HFFc6 (cell line): ENCODE measurements around the gene FUT7. TPM values are rescaled to one million over a fixed set of nuclear protein-coding genes. Genes with fewer than 3 reads are reported as not detected.
A peak's percentile ranks its signal among the peaks of the same experiment; 100 is the strongest.

ENCODE experiments used
- DNase-seq: peaks from one replicate; pipeline ENCODE4 v3.0.0-alpha.2; 2018
- H3K27ac Mint-ChIP-seq: 2 replicates; pipeline ENCODE4 v1.8.0; 2020; ENCODE audit warnings: mild to moderate bottlenecking, mixed read lengths
- H3K27me3 Mint-ChIP-seq: 2 replicates; pipeline ENCODE4 v1.8.0; 2021; ENCODE audit warnings: mild to moderate bottlenecking, moderate library complexity, mixed read lengths; ENCODE audit not compliant: insufficient read depth
- H3K36me3 Mint-ChIP-seq: 2 replicates; pipeline ENCODE4 v1.8.0; 2021; ENCODE audit warnings: low read depth, mixed read lengths
- H3K4me1 Mint-ChIP-seq: 2 replicates; pipeline ENCODE4 v1.8.0; 2020; ENCODE audit warnings: low read depth, mixed read lengths
- H3K4me3 Mint-ChIP-seq: 2 replicates; pipeline ENCODE4 v1.8.0; 2020; ENCODE audit warnings: mild to moderate bottlenecking, moderate library complexity, mixed read lengths
- H3K9me3 Mint-ChIP-seq: 2 replicates; pipeline ENCODE4 v1.8.0; 2020; ENCODE audit warnings: mild to moderate bottlenecking, mixed read lengths
- total RNA-seq, 6 experiments: library from RNA; stranded (reverse); fragmentation: NEBNext Ultra II Directional; extraction: Animal tissue kit (Norgen Biotek cat#: 25700); gene quantifications; 2 replicates in 1 of 6; 3 replicates in 5 of 6; pipeline ENCODE4 v1.2.3, GENCODE V29; 2021
- TF ChIP-seq, protein P1 (sequence below): fragments of 200-600 bp; sonication (generic); IDR thresholded peaks from 2 replicates; pipeline ENCODE4 v1.5.0; 2021; ENCODE audit warnings: antibody characterized with exemption, mild to moderate bottlenecking

Gene FUT7
- total RNA-seq, 6 experiments from 2014 or later = not detected

DNA sequence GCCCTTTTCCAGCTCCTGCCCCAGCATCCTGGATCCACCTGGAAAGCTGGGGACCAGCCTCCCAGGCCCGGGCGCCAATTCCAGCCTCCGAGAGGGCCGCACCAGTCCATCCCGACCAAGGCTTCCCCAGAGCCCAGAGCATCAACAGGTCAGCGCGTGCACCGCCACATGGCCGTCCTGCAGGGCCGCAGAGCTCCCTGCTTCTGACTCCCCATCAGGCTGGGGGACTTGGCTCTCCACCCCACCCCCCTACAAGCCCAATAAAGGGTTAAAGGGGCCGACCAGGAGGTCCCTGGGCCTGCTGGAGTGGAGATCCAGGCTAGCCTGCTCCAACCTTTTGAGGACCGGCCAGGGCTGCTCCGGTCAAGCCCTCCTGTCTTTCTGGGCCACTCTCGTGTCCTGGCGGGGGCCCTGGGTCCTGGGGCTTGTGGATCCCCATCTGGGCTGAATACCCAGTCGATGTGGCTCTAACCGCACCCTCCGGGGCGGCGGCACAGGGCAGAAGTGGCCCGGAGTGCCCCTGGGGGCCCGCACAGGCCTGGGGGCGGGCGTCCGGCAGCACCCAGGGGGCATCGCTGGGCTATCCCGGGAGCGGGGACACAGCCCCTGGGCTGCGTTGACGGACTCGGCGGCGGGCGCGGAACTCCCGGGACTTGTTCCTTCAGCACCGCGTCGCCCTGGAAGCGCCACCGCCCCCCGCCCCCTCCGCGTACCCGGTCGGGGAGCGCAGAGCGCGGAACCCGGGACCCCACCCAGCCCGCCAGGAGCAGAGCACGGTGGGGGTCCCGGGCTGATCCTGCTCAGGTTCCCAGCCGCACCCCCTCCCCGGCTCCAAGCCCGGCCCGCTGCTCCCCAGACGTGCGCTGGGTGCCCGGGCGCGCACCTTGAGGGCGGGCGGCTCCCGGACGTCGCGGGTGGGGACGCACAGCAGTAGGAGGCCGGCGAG, 21.4 kb upstream of the FUT7 start:
- Mint-ChIP-seq H3K27ac (no peak overlapping the region), H3K27me3 (peaks cover 17% of the 10 kb centered on the region), H3K36me3 (no peaks in the 10 kb centered on the region), H3K4me1 (peaks cover 6% of the 10 kb centered on the region), H3K4me3 (no peak overlapping the region), H3K9me3 (no peaks in the 10 kb centered on the region)
- TF ChIP-seq, protein P1, sequence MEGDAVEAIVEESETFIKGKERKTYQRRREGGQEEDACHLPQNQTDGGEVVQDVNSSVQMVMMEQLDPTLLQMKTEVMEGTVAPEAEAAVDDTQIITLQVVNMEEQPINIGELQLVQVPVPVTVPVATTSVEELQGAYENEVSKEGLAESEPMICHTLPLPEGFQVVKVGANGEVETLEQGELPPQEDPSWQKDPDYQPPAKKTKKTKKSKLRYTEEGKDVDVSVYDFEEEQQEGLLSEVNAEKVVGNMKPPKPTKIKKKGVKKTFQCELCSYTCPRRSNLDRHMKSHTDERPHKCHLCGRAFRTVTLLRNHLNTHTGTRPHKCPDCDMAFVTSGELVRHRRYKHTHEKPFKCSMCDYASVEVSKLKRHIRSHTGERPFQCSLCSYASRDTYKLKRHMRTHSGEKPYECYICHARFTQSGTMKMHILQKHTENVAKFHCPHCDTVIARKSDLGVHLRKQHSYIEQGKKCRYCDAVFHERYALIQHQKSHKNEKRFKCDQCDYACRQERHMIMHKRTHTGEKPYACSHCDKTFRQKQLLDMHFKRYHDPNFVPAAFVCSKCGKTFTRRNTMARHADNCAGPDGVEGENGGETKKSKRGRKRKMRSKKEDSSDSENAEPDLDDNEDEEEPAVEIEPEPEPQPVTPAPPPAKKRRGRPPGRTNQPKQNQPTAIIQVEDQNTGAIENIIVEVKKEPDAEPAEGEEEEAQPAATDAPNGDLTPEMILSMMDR = no peak
- no peak for DNase-seq

DNA sequence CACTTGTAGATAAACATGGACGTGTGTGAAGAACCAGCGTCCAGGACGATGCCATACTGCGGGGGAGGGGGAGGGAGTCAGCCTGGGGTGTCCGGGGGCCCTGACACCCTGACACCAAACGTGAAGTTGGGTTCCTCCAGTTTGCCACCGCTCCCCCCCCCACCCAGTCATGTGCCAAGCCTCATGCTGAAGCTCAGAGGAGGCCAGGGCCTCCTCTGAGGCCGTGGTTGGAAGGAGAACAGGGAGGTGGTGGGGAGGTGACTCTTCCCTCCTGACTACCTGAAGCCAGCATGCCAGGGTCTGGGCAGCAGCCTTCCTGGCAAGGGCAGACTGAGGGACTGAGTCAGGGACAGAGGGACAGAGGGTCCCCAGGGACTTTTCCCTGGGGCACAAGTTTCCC, 20.4 kb upstream of the FUT7 start:
- Mint-ChIP-seq H3K27ac (no peak overlapping the region), H3K27me3 (peaks cover 15% of the 10 kb centered on the region), H3K4me1 (peaks cover 6% of the 10 kb centered on the region), H3K9me3 (no peaks in the 10 kb centered on the region), H3K36me3 (no peaks in the 10 kb centered on the region), H3K4me3 (no peak overlapping the region)
- TF ChIP-seq, protein P1 = no peak
- DNase-seq = no peak

DNA sequence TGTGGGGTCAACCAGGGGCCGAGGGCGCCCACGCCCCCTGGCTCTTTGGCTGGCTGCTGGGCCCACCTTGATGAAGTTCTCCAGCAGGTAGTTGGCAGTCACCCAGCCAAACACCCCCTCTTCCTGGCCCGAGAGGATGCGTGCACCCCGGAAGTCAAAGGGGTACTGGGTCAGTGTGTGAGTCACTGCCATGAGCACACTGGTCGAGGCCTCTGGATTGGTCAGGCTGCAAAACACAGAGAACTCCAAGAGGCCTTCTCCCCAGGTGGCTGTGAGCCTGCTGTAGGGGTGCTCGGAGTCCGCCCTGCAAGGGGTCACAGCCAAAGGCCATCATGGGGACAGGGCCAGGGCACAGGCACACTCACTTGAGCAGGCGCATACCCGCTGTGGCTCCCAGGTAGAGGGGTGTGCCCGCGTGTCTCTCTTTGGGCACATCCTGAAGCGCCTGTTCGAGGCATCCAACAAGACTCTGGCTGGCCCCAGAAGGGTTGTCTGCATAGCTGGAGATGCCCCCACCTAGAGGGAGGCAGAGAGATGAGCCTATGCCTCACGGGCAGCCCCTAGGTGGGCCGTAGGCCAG, 19.3 kb upstream of the FUT7 start:
- no peak overlapping the region for H3K4me3 Mint-ChIP-seq
- no peak overlapping the region for H3K27ac Mint-ChIP-seq
- TF ChIP-seq, protein P1 = no peak
- peaks cover 15% of the 10 kb centered on the region for H3K27me3 Mint-ChIP-seq
- H3K9me3 Mint-ChIP-seq = no peaks in the 10 kb centered on the region
- peaks cover 6% of the 10 kb centered on the region for H3K4me1 Mint-ChIP-seq
- DNase-seq = no peak
- H3K36me3 Mint-ChIP-seq = no peaks in the 10 kb centered on the region

DNA sequence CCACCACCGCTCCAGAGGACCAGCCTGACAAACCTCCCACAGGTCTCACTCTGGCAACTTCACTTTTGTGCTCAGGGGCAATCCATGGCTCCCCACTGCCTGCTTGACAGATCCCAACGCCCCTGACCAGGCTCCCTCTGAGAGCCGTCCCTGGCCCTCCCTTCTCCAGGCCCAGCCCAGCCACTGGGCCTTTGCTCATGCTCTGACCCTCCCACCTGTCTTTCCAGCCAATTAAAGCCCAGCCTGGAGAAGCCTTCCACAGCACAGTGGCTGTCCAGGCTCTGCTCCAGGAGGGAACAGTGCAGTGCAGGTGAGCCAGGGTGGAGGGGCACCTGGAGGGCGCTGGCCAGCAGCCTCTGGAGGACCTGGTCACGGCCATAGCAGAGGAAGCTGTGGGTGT, 18.7 kb upstream of the FUT7 start:
- no peaks in the 10 kb centered on the region for H3K9me3 Mint-ChIP-seq
- H3K36me3 Mint-ChIP-seq = no peaks in the 10 kb centered on the region
- no peak overlapping the region for H3K27ac Mint-ChIP-seq
- peaks cover 12% of the 10 kb centered on the region for H3K27me3 Mint-ChIP-seq
- no peak overlapping the region for H3K4me3 Mint-ChIP-seq
- peaks cover 3% of the 10 kb centered on the region for H3K4me1 Mint-ChIP-seq
- TF ChIP-seq, protein P1 = no peak
- no peak for DNase-seq

DNA sequence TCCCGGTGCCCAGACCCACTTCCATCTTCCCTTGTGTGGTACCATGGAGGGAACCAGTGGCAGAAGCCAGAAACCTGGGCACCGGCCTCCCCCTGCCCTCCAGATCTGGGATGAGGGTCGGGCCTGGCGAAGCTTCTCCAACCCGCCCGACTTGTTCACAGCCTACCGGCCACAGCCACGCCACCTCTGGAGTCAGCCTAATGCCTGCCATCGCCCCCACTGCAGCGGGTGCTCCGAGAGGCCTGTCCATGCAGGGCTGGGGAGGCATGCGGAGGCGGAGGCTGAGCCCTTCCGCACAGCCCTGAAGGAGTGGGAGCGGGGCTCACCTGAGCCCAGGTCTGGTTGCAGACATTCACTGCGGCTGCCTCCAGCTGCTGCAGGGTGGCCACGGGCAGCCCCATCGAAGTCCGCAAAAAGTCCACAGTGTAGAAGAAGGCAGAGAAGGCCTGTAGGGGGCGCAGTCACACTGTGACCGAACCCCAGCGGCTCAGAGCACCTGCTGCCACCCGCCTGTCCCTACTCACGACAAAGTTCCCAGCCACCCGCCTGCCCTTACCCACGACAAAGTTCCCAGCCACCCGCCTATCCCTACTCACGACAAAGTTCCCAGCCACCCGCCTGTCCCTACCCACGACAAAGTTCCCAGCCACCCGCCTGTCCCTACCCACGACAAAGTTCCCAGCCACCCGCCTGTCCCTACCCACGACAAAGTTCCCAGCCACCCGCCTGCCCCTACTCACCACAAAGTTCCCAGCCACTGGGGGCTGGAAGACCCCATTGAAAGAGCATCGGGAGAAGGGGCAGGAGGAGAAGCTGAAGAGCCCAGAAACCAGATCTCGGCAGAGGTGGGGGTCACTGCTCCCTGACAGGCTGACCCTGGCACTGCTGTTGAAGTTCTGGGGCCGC, 17.9 kb upstream of the FUT7 start:
- DNase-seq = no peak
- TF ChIP-seq, protein P1 = peak; percentile 76
- no peaks in the 10 kb centered on the region for H3K9me3 Mint-ChIP-seq
- no peak overlapping the region for H3K4me3 Mint-ChIP-seq
- peaks cover 12% of the 10 kb centered on the region for H3K27me3 Mint-ChIP-seq
- no peak overlapping the region for H3K27ac Mint-ChIP-seq
- no peaks in the 10 kb centered on the region for H3K36me3 Mint-ChIP-seq
- H3K4me1 Mint-ChIP-seq = peaks cover 3% of the 10 kb centered on the region; the same call in 1 of the 2 replicates
